Measurements from ENCODE around the gene CDKL2. TPM values are rescaled to one million over a fixed set of nuclear protein-coding genes. Genes with fewer than 3 reads are reported as not detected.
A peak's percentile ranks its signal among the peaks of the same experiment; 100 is the strongest.

The CDKL2 gene
- total RNA-seq, 3 donors from 2014 or later (not counting 1 experiment from before 2014, with no cell fraction given): 0.19 to 0.63 (median 0.32) TPM

- Mint-ChIP-seq H3K36me3 (no peaks in the 10 kb centered on the region), H3K9me3 (no peaks in the 10 kb centered on the region), H3K4me1 (peaks cover 25 to 36% of the 10 kb centered on the region in 2 donors), H3K27me3 (ENCODE audit: low read depth in 2 of 2) (no peaks in the 10 kb centered on the region), H3K4me3 (no peak overlapping the region), H3K27ac (no peak overlapping the region)
- Histone ChIP-seq H3K4me3 (ENCODE audit: low read length) (no peak overlapping the region), H3K4me1 (ENCODE audit: control insufficient read depth, insufficient read depth, low read length) (peaks cover 4% of the 10 kb centered on the region), H3K9me3 (ENCODE audit: control insufficient read depth, insufficient read depth, low read length) (no peaks in the 10 kb centered on the region), H3K36me3 (ENCODE audit: control insufficient read depth, insufficient read depth, low read length) (peaks cover 68% of the 10 kb centered on the region), H3K27me3 (ENCODE audit: control insufficient read depth, insufficient read depth, low read length) (no peaks in the 10 kb centered on the region), H3K27ac (ENCODE audit: low read length) (no peak overlapping the region)
- TF ChIP-seq, protein P1, sequence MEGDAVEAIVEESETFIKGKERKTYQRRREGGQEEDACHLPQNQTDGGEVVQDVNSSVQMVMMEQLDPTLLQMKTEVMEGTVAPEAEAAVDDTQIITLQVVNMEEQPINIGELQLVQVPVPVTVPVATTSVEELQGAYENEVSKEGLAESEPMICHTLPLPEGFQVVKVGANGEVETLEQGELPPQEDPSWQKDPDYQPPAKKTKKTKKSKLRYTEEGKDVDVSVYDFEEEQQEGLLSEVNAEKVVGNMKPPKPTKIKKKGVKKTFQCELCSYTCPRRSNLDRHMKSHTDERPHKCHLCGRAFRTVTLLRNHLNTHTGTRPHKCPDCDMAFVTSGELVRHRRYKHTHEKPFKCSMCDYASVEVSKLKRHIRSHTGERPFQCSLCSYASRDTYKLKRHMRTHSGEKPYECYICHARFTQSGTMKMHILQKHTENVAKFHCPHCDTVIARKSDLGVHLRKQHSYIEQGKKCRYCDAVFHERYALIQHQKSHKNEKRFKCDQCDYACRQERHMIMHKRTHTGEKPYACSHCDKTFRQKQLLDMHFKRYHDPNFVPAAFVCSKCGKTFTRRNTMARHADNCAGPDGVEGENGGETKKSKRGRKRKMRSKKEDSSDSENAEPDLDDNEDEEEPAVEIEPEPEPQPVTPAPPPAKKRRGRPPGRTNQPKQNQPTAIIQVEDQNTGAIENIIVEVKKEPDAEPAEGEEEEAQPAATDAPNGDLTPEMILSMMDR (IDR thresholded peaks at IDR 0.05): no peak
- no CpG with 5 or more reads among the region's 1 CpG for WGBS (ENCODE audit: insufficient coverage)
- intact Hi-C loops (cut with micrococcal nuclease): no loop called here
- ATAC-seq (no peak), DNase-seq (no peak)
Observed at GRCh38 chr4:75659512-75660031, 29.2 kb upstream of the CDKL2 start.

DNA sequence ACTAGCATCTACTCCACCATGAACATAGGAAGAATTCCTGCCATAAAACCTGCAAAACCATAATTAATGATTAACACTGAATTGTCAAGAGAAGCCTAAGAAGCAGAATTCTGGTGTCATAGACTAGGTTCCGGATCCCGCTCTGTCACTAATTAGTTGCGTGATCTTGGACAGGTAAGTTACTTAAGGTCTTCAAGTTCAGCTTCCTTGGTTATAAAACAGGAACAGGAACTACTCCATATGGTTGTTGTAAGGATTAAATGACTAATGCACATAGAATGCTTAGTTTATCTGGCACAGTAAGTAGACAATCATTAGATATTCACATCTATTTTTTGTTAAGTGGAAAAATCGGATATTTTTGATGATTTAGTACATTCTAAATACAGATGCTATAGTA, 28.5 kb upstream of the CDKL2 start:
- H3K36me3 ChIP-seq (ENCODE audit: control insufficient read depth, insufficient read depth, low read length): peaks cover 74% of the 10 kb centered on the region
- H3K36me3 Mint-ChIP-seq: no peaks in the 10 kb centered on the region
- peaks cover 4% of the 10 kb centered on the region for H3K4me1 ChIP-seq (ENCODE audit: control insufficient read depth, insufficient read depth, low read length)
- peak overlapping the region in 1 of 2 donors; percentile 14 for H3K27ac Mint-ChIP-seq
- no peak for ATAC-seq
- H3K4me3 Mint-ChIP-seq: no peak overlapping the region
- intact Hi-C loops (cut with micrococcal nuclease): no loop called here
- no peaks in the 10 kb centered on the region for H3K9me3 Mint-ChIP-seq
- no peak for DNase-seq
- H3K4me1 Mint-ChIP-seq: peaks cover 31 to 43% of the 10 kb centered on the region in 2 donors
- H3K27me3 ChIP-seq (ENCODE audit: control insufficient read depth, insufficient read depth, low read length): no peaks in the 10 kb centered on the region
- 100% methylated on average over 3 of the region's 4 CpGs for WGBS (ENCODE audit: insufficient coverage)
- no peak overlapping the region for H3K27ac ChIP-seq (ENCODE audit: low read length)
- H3K4me3 ChIP-seq (ENCODE audit: low read length): no peak overlapping the region
- H3K27me3 Mint-ChIP-seq (ENCODE audit: low read depth in 2 of 2): no peaks in the 10 kb centered on the region
- TF ChIP-seq, protein P1 (IDR thresholded peaks at IDR 0.05): no peak
- H3K9me3 ChIP-seq (ENCODE audit: control insufficient read depth, insufficient read depth, low read length): no peaks in the 10 kb centered on the region

GRCh38 chr4:75655562-75655961, 25.2 kb upstream of the CDKL2 start:
- H3K36me3 Mint-ChIP-seq: no peaks in the 10 kb centered on the region
- DNase-seq: peak in 1 of 2 donors; percentile 75
- Histone ChIP-seq H3K9me3 (ENCODE audit: control insufficient read depth, insufficient read depth, low read length) (no peaks in the 10 kb centered on the region), H3K27me3 (ENCODE audit: control insufficient read depth, insufficient read depth, low read length) (no peaks in the 10 kb centered on the region), H3K4me3 (ENCODE audit: low read length) (no peak overlapping the region), H3K4me1 (ENCODE audit: control insufficient read depth, insufficient read depth, low read length) (no peaks in the 10 kb centered on the region), H3K36me3 (ENCODE audit: control insufficient read depth, insufficient read depth, low read length) (peaks cover 86% of the 10 kb centered on the region), H3K27ac (ENCODE audit: low read length) (peak overlapping the region; percentile 35)
- H3K4me1 Mint-ChIP-seq: peaks cover 24 to 28% of the 10 kb centered on the region in 2 donors
- ATAC-seq: peak in 2 of 3 donors; percentile 24 to 44
- H3K4me3 Mint-ChIP-seq: no peak overlapping the region
- H3K9me3 Mint-ChIP-seq: no peaks in the 10 kb centered on the region
- intact Hi-C loops (cut with micrococcal nuclease): no loop called here
- TF ChIP-seq, protein P1 (IDR thresholded peaks at IDR 0.05): no peak
- H3K27ac Mint-ChIP-seq: peak overlapping the region; percentile 35 to 50
- no peaks in the 10 kb centered on the region for H3K27me3 Mint-ChIP-seq (ENCODE audit: low read depth in 2 of 2)
- 18% methylated on average over 1 of the region's 2 CpGs for WGBS (ENCODE audit: insufficient coverage)

- H3K4me3 Mint-ChIP-seq: no peak overlapping the region
- TF ChIP-seq, protein P1 (IDR thresholded peaks at IDR 0.05): no peak
- peaks cover 23 to 24% of the 10 kb centered on the region in 2 donors for H3K4me1 Mint-ChIP-seq
- no peaks in the 10 kb centered on the region for H3K27me3 Mint-ChIP-seq (ENCODE audit: low read depth in 2 of 2)
- DNase-seq (peak in 1 of 2 donors; percentile 62), ATAC-seq (no peak)
- no peaks in the 10 kb centered on the region for H3K36me3 Mint-ChIP-seq
- Histone ChIP-seq H3K9me3 (ENCODE audit: control insufficient read depth, insufficient read depth, low read length) (no peaks in the 10 kb centered on the region), H3K27me3 (ENCODE audit: control insufficient read depth, insufficient read depth, low read length) (no peaks in the 10 kb centered on the region), H3K27ac (ENCODE audit: low read length) (peak overlapping the region; percentile 35), H3K36me3 (ENCODE audit: control insufficient read depth, insufficient read depth, low read length) (peaks cover 83% of the 10 kb centered on the region), H3K4me3 (ENCODE audit: low read length) (no peak overlapping the region), H3K4me1 (ENCODE audit: control insufficient read depth, insufficient read depth, low read length) (no peaks in the 10 kb centered on the region)
- WGBS (ENCODE audit: insufficient coverage): 50% methylated on average over 1 of the region's 1 CpG
- no peaks in the 10 kb centered on the region for H3K9me3 Mint-ChIP-seq
- intact Hi-C loops (cut with micrococcal nuclease): no loop called here
- peak overlapping the region; percentile 35 to 50 for H3K27ac Mint-ChIP-seq
Observed at GRCh38 chr4:75654905-75655304, 24.6 kb upstream of the CDKL2 start.

All from natural killer cell (primary cell).